H1 (cell line): Measurements from ENCODE around the gene KRTAP12-4. TPM values are rescaled to one million over a fixed set of nuclear protein-coding genes. Genes with fewer than 3 reads are reported as not detected.

Source experiments
- CTCF ChIA-PET: fragments of 300-600 bp; sonication (Branson Sonifier 250); formaldehyde crosslinking; loops from one replicate; lab custom pipeline; 2021; ENCODE audit not compliant: partially characterized antibody; lab: Charles Lee
- POLR2A ChIA-PET: fragments of 300-600 bp; sonication (Branson Sonifier 250); formaldehyde crosslinking; loops from one replicate; lab custom pipeline; 2021; ENCODE audit warnings: inconsistent platforms; ENCODE audit not compliant: partially characterized antibody; lab: Charles Lee
- DNase-seq, 2 experiments: peaks; one replicate each; pipeline versions ENCODE4 v3.0.0 to v3.0.0-alpha.2; 2010 to 2022; ENCODE audit warnings: low spot score in 2 of 2, low read depth in 1 of 2, mixed read lengths in 1 of 2
- FAIRE-seq: peaks from 2 replicates; lab custom pipeline; 2011; peaks lifted over from hg19 to GRCh38; lab: Jason Lieb, UNC
- H2AFZ ChIP-seq: 2 replicates; pipeline ENCODE4 v1.8.1; 2012; ENCODE audit warnings: low read length, inconsistent platforms
- H2AK5ac ChIP-seq: 2 replicates; pipeline ENCODE4 v1.6.1; 2013; ENCODE audit warnings: low read depth, low read length
- H2BK120ac ChIP-seq: replicated peaks from 2 replicates; pipeline ENCODE3; 2013; ENCODE audit warnings: low read depth, low read length, inconsistent platforms
- H2BK12ac ChIP-seq: 2 replicates; pipeline ENCODE4 v1.6.1; 2013; ENCODE audit warnings: low read depth, low read length
- H2BK15ac ChIP-seq: 2 replicates; pipeline ENCODE4 v1.6.1; 2013; ENCODE audit warnings: low read length
- H2BK20ac ChIP-seq: 2 replicates; pipeline ENCODE4 v1.6.1; 2013; ENCODE audit warnings: low read length
- H2BK5ac ChIP-seq: 2 replicates; pipeline ENCODE4 v1.6.1; 2013; ENCODE audit warnings: low read depth, low read length
- H3K14ac ChIP-seq: 2 replicates; pipeline ENCODE4 v1.6.1; 2013; ENCODE audit warnings: inconsistent platforms; ENCODE audit not compliant: insufficient read length
- H3K18ac ChIP-seq: 2 replicates; pipeline ENCODE4 v1.6.1; 2013; ENCODE audit warnings: low read length; ENCODE audit errors: extremely low read depth
- H3K23ac ChIP-seq: 2 replicates; pipeline ENCODE4 v1.6.1; 2013; ENCODE audit warnings: inconsistent platforms; ENCODE audit not compliant: insufficient read length
- H3K23me2 ChIP-seq: 2 replicates; pipeline ENCODE4 v1.6.1; 2013; ENCODE audit warnings: low read depth, low read length
- H3K27ac ChIP-seq: 2 replicates; pipeline ENCODE4 v1.6.1; 2011; ENCODE audit warnings: low read depth, low read length, inconsistent platforms
- H3K27me3 ChIP-seq, 4 experiments: replicated peaks in 1 of 4; 1 replicate in 1 of 4; 2 replicates in 3 of 4; pipeline versions ENCODE4 v1.6.1 to v1.8.1; 2011 to 2013; ENCODE audit warnings: low read length in 3 of 4, mild to moderate bottlenecking in 3 of 4, inconsistent platforms in 2 of 4, mixed read lengths in 2 of 4, moderate library complexity in 1 of 4; ENCODE audit not compliant: control insufficient read depth in 3 of 4, insufficient read depth in 3 of 4; ENCODE audit errors: extremely low read depth in 1 of 4
- H3K36me3 ChIP-seq, 4 experiments: 2 replicates each; pipeline versions ENCODE4 v1.6.1 to v1.8.1; 2011 to 2013; ENCODE audit warnings: mild to moderate bottlenecking in 4 of 4, low read length in 3 of 4, moderate library complexity in 2 of 4, control low read depth in 1 of 4, inconsistent platforms in 1 of 4; ENCODE audit not compliant: insufficient read depth in 4 of 4, control insufficient read depth in 2 of 4
- H3K4ac ChIP-seq: replicated peaks from 2 replicates; pipeline ENCODE3; 2013; ENCODE audit warnings: low read length, low read depth, mixed read lengths, inconsistent platforms; ENCODE audit not compliant: insufficient read length
- H3K4me1 ChIP-seq, 4 experiments: replicated peaks in 1 of 4; 1 replicate in 1 of 4; 2 replicates in 3 of 4; pipeline versions ENCODE4 v1.6.1 to v1.8.1; 2011 to 2013; ENCODE audit warnings: low read length in 3 of 4, inconsistent platforms in 2 of 4, mixed read lengths in 1 of 4; ENCODE audit not compliant: insufficient read depth in 4 of 4, control insufficient read depth in 3 of 4
- H3K4me2 ChIP-seq, 2 experiments: 2 replicates each; pipeline versions ENCODE4 v1.6.1 to v1.8.1; 2011 to 2013; ENCODE audit warnings: low read depth in 2 of 2, low read length in 2 of 2, control low read depth in 1 of 2, inconsistent platforms in 1 of 2, mild to moderate bottlenecking in 1 of 2; ENCODE audit not compliant: insufficient read depth in 1 of 2
- H3K4me3 ChIP-seq, 4 experiments: fragments of 200-600, 300-600 bp in 1 of 4; sonication (generic), shearing (Covaris generic), sonication (Bioruptor Twin) in 1 of 4; 2 replicates each; pipeline versions ENCODE4 v1.5.1 to v1.8.1; 2011 to 2016; ENCODE audit warnings: low read length in 4 of 4, low read depth in 3 of 4, control low read depth in 2 of 4, inconsistent platforms in 2 of 4, mild to moderate bottlenecking in 2 of 4, mixed read lengths in 1 of 4, moderate library complexity in 1 of 4; ENCODE audit not compliant: insufficient read depth in 2 of 4; ENCODE audit errors: extremely low read depth in 1 of 4
- H3K56ac ChIP-seq: replicated peaks from 2 replicates; pipeline ENCODE3; 2013; ENCODE audit warnings: low read depth, mild to moderate bottlenecking, mixed read lengths, low read length, inconsistent platforms; ENCODE audit not compliant: insufficient read length
- H3K79me1 ChIP-seq: 2 replicates; pipeline ENCODE4 v1.6.1; 2013; ENCODE audit warnings: low read depth, low read length, control low read depth
- H3K79me2 ChIP-seq, 2 experiments: 2 replicates each; pipeline versions ENCODE4 v1.6.1 to v1.8.1; 2012 to 2013; ENCODE audit warnings: low read length in 2 of 2, mild to moderate bottlenecking in 2 of 2, inconsistent platforms in 1 of 2; ENCODE audit not compliant: insufficient read depth in 2 of 2, control insufficient read depth in 1 of 2
- H3K9ac ChIP-seq, 4 experiments: replicated peaks in 1 of 4; 1 replicate in 1 of 4; 2 replicates in 3 of 4; pipeline versions ENCODE4 v1.6.1 to v1.8.1; 2011 to 2013; ENCODE audit warnings: low read depth in 3 of 4, low read length in 3 of 4, control low read depth in 2 of 4, mild to moderate bottlenecking in 2 of 4, moderate library complexity in 2 of 4, inconsistent platforms in 1 of 4; ENCODE audit errors: extremely low read depth in 1 of 4
- H3K9me3 ChIP-seq, 2 experiments: 2 replicates each; pipeline versions ENCODE4 v1.6.1 to v1.8.1; 2012 to 2013; ENCODE audit warnings: mild to moderate bottlenecking in 2 of 2, moderate library complexity in 2 of 2, control low read depth in 1 of 2, inconsistent platforms in 1 of 2, low read depth in 1 of 2, low read length in 1 of 2, mixed read lengths in 1 of 2; ENCODE audit not compliant: insufficient read depth in 2 of 2
- H4K20me1 ChIP-seq, 2 experiments: replicated peaks in 1 of 2; 2 replicates each; pipeline versions ENCODE3 to v1.8.1; 2011 to 2013; ENCODE audit warnings: inconsistent platforms in 2 of 2, low read length in 2 of 2, mild to moderate bottlenecking in 1 of 2; ENCODE audit not compliant: insufficient read depth in 2 of 2, control insufficient read depth in 1 of 2
- H4K5ac ChIP-seq: 2 replicates; pipeline ENCODE4 v1.6.1; 2013; ENCODE audit warnings: low read length, low read depth, mixed read lengths, inconsistent platforms; ENCODE audit not compliant: insufficient read length
- H4K8ac ChIP-seq: 2 replicates; pipeline ENCODE4 v1.8.0; 2013; ENCODE audit warnings: mild to moderate bottlenecking, moderate library complexity, low read length, inconsistent platforms; ENCODE audit not compliant: insufficient read depth; ENCODE audit errors: extremely low read depth
- H4K91ac ChIP-seq: replicated peaks from 2 replicates; pipeline ENCODE3; 2013; ENCODE audit warnings: low read length, mixed read lengths, inconsistent platforms; ENCODE audit not compliant: insufficient read length
- ATF2 ChIP-seq: IDR thresholded peaks from 2 replicates; pipeline ENCODE4 v1.6.1; 2012; ENCODE audit warnings: low read length, inconsistent platforms
- CEBPB ChIP-seq: IDR thresholded peaks from 2 replicates; pipeline ENCODE4 v1.6.1; 2012; ENCODE audit warnings: low read depth, low read length
- EGR1 ChIP-seq: IDR thresholded peaks from 2 replicates; pipeline ENCODE4 v1.6.1; 2011; ENCODE audit warnings: low read depth, low read length, borderline replicate concordance
- HDAC2 ChIP-seq, 2 experiments: fragments of 300-600 bp in 1 of 2; sonication (generic) in 1 of 2; IDR thresholded peaks; 2 replicates each; pipeline ENCODE4 v1.6.1; 2011 to 2012; ENCODE audit warnings: low read depth in 2 of 2, low read length in 2 of 2, mild to moderate bottlenecking in 2 of 2, moderate library complexity in 2 of 2, borderline replicate concordance in 1 of 2, inconsistent platforms in 1 of 2
- JUND ChIP-seq: IDR thresholded peaks from 2 replicates; pipeline ENCODE4 v1.6.1; 2011; ENCODE audit warnings: mild to moderate bottlenecking, improper control_type of control experiment, low read length
- SIRT6 ChIP-seq: IDR thresholded peaks from one replicate; pipeline ENCODE4 v1.7.1; 2012; ENCODE audit warnings: low read length, inconsistent platforms
- ZNF274 ChIP-seq: IDR thresholded peaks from 2 replicates; pipeline ENCODE4 v1.7.0; 2012; ENCODE audit warnings: low read length, borderline replicate concordance; ENCODE audit errors: extremely low read depth
- WGBS, 2 experiments: shearing (Covaris generic) in 1 of 2; methylation state at CpG; one replicate each; pipeline versions ENCODE4 v1.1.6 to v1.1.7; 2013 to 2015; ENCODE audit warnings: low lambda C conversion rate in 2 of 2, mixed read lengths in 2 of 2, inconsistent platforms in 1 of 2, low coverage in 1 of 2, missing lambda C conversion rate in 1 of 2; ENCODE audit not compliant: insufficient replicate concordance in 2 of 2, insufficient coverage in 1 of 2, insufficient read length in 1 of 2; ENCODE audit errors: extremely low coverage in 1 of 2, missing lambda C conversion rate in 1 of 2; 5-methylcytosine and 5-hydroxymethylcytosine counted together
- polyA plus RNA-seq, 7 experiments: library from polyadenylated mRNA; depleted of rRNA in 3 of 7; stranded (reverse) in 5 of 7; unstranded in 2 of 7; fragments of >200 nt in 5 of 7; fragments of 200-250 nt in 2 of 7; gene quantifications; 1 replicate in 5 of 7; 2 replicates in 1 of 7; 4 replicates in 1 of 7; pipeline versions ENCODE4 v1.2.1 to v1.2.3, GENCODE V29; 2011 to 2013; ENCODE audit warnings: missing spikeins in 2 of 7, mixed read lengths in 2 of 7
- total RNA-seq: library from RNA; stranded (reverse); fragmentation: NEBNext Ultra II Directional; extraction: Animal tissue kit (Norgen Biotek cat#: 25700); gene quantifications from 2 replicates; pipeline ENCODE4 v1.2.1, GENCODE V29; 2021

Gene KRTAP12-4
- total and polyA plus RNA-seq, 2 of the 8 experiments (the other 6 are each of a cell fraction or from before 2014, with no cell fraction given): not detected

- ChIA-PET POLR2A (no interaction called here), CTCF (no interaction called here)
- Histone ChIP-seq H3K18ac (no peak overlapping the region), H3K79me1 (no peaks in the 10 kb centered on the region), H2BK20ac (no peak overlapping the region), H3K14ac (no peak overlapping the region), H3K4me2 (no peak overlapping the region), H3K36me3 (no peaks in the 10 kb centered on the region), H2BK12ac (no peak overlapping the region), H4K91ac (no peak overlapping the region), H3K27me3 (no peaks in the 10 kb centered on the region), H3K79me2 (no peaks in the 10 kb centered on the region), H2BK120ac (no peak overlapping the region), H2AFZ (no peak overlapping the region), H4K8ac (no peak overlapping the region), H3K23ac (no peak overlapping the region), H3K4me3 (no peak overlapping the region), H3K4me1 (no peaks in the 10 kb centered on the region; a peak in 1 of 7 replicates), H3K23me2 (no peaks in the 10 kb centered on the region; the same call in 1 of the 2 replicates), H2BK5ac (no peak overlapping the region), H3K9ac (no peak overlapping the region), H3K27ac (no peak overlapping the region), H4K20me1 (peaks cover 0 to 3% of the 10 kb centered on the region in 2 experiments), H3K56ac (no peak overlapping the region), H4K5ac (no peak overlapping the region), H3K4ac (no peak overlapping the region), H3K9me3 (peaks cover 3 to 8% of the 10 kb centered on the region in 2 experiments; a peak in 2 of 4 replicates), H2AK5ac (no peak overlapping the region), H2BK15ac (no peak overlapping the region)
- FAIRE-seq: no peak
- no peak for DNase-seq
- WGBS, 2 experiments: 94% methylated on average over 6 of the region's 12 CpGs; no CpG with 5 or more reads in 1 of the 2 experiments
- TF ChIP-seq HDAC2 (IDR thresholded peaks at IDR 0.05; ENCODE audit: borderline replicate concordance in 1 of 2, low read depth in 2 of 2, low read length in 2 of 2) (no peak), ZNF274 (no peak), EGR1 (no peak), SIRT6 (no peak), JUND (no peak), ATF2 (no peak), CEBPB (no peak)
These were observed 15.2 kb downstream of the KRTAP12-4 start for GRCh38 chr21:44639331-44639655.
